Right kidney (tissue), 9 donors: Measurements from ENCODE around the gene FOXL1.

Source experiments
- DNase-seq: peaks from one replicate; pipeline ENCODE4 v3.0.0-alpha.2; 2016
- long read RNA-seq, 8 donors: transcript quantifications; one replicate each; lab custom pipeline, GENCODE V29; 2026

The FOXL1 gene
- long read RNA-seq, donor 1, transcript FOXL1-201 (1 exons, 3,655 nt) = major isoform, 19 of 19 reads
- long read RNA-seq, donor 1, partial matches to known transcripts = 0 of 19 reads
- long read RNA-seq, donor 1, other reads (novel, unspliced or antisense) = 0 of 19 reads
- long read RNA-seq, donor 2, transcript FOXL1-201 (1 exons, 3,655 nt) = major isoform, 12 of 12 reads
- long read RNA-seq, donor 2, partial matches to known transcripts = 0 of 12 reads
- long read RNA-seq, donor 2, other reads (novel, unspliced or antisense) = 0 of 12 reads
- long read RNA-seq, donor 3, transcript FOXL1-201 (1 exons, 3,655 nt) = major isoform, 9 of 9 reads
- long read RNA-seq, donor 3, partial matches to known transcripts = 0 of 9 reads
- long read RNA-seq, donor 3, other reads (novel, unspliced or antisense) = 0 of 9 reads
- long read RNA-seq, donor 4, transcript FOXL1-201 (1 exons, 3,655 nt) = major isoform, 21 of 21 reads
- long read RNA-seq, donor 4, partial matches to known transcripts = 0 of 21 reads
- long read RNA-seq, donor 4, other reads (novel, unspliced or antisense) = 0 of 21 reads
- long read RNA-seq, donor 5, transcript FOXL1-201 (1 exons, 3,655 nt) = major isoform, 12 of 12 reads
- long read RNA-seq, donor 5, partial matches to known transcripts = 0 of 12 reads
- long read RNA-seq, donor 5, other reads (novel, unspliced or antisense) = 0 of 12 reads
- long read RNA-seq, donor 6, transcript FOXL1-201 (1 exons, 3,655 nt) = major isoform, 19 of 20 reads
- long read RNA-seq, donor 6, partial matches to known transcripts = 0 of 20 reads
- long read RNA-seq, donor 6, other reads (novel, unspliced or antisense) = 0 of 20 reads
- long read RNA-seq, donor 7 = 0 reads
- long read RNA-seq, donor 8, transcript FOXL1-201 (1 exons, 3,655 nt) = major isoform, 9 of 9 reads
- long read RNA-seq, donor 8, partial matches to known transcripts = 0 of 9 reads
- long read RNA-seq, donor 8, other reads (novel, unspliced or antisense) = 0 of 9 reads

GRCh38 chr16:86578061-86578599 lies at the start of gene FOXL1:
Gene FOXL1, plus strand, starts transcription at chr16:86578549. Its CDS starts 175 bp downstream, at chr16:86578724.
- no peak for DNase-seq

GRCh38 chr16:86529160-86529559 lies 49.2 kb upstream of the FOXL1 start:
- DNase-seq = no peak

GRCh38 chr16:86530251-86531190 lies 47.8 kb upstream of the FOXL1 start:
- DNase-seq = no peak

- DNase-seq = no peak
These were observed 47.2 kb upstream of the FOXL1 start for GRCh38 chr16:86531191-86531545.

- no peak for DNase-seq
These were observed 46.5 kb upstream of the FOXL1 start for GRCh38 chr16:86531641-86532525.

- DNase-seq = no peak
These were observed 45.9 kb upstream of the FOXL1 start for GRCh38 chr16:86532526-86532815.

GRCh38 chr16:86533076-86533475 lies 45.3 kb upstream of the FOXL1 start:
- no peak for DNase-seq

- no peak for DNase-seq
These were observed 44.5 kb upstream of the FOXL1 start for GRCh38 chr16:86533767-86534351.

- DNase-seq = no peak
These were observed 43.4 kb upstream of the FOXL1 start for GRCh38 chr16:86534779-86535615.

- no peak for DNase-seq
These were observed 41.7 kb upstream of the FOXL1 start for GRCh38 chr16:86536621-86537020.

- DNase-seq = no peak
These were observed 40.9 kb upstream of the FOXL1 start for GRCh38 chr16:86537486-86537885.

GRCh38 chr16:86538196-86538780 lies 40.1 kb upstream of the FOXL1 start:
- no peak for DNase-seq

- DNase-seq = no peak
These were observed 37.5 kb upstream of the FOXL1 start for GRCh38 chr16:86540894-86541293.

GRCh38 chr16:86541560-86541959 lies 36.8 kb upstream of the FOXL1 start:
- DNase-seq = no peak

- no peak for DNase-seq
These were observed 35.3 kb upstream of the FOXL1 start for GRCh38 chr16:86542756-86543750.

GRCh38 chr16:86545481-86545880 lies 32.9 kb upstream of the FOXL1 start:
- no peak for DNase-seq

GRCh38 chr16:86545954-86546637 lies 32.3 kb upstream of the FOXL1 start:
- DNase-seq = no peak
